DMS79 treated with DMSO at 0.1 percent for 48 hours (cell line): ENCODE measurements around the gene TMC6.
"Not testable (repeated sequence)": the region's sequence is repeated elsewhere in the genome, so short reads cannot be mapped to it uniquely, and the experiment has no call there.

ENCODE experiments used
- DNase-seq: peaks from one replicate; lab custom pipeline; 2025; lab: John Stamatoyannopoulos, UW

TMC6 gene

DNA sequence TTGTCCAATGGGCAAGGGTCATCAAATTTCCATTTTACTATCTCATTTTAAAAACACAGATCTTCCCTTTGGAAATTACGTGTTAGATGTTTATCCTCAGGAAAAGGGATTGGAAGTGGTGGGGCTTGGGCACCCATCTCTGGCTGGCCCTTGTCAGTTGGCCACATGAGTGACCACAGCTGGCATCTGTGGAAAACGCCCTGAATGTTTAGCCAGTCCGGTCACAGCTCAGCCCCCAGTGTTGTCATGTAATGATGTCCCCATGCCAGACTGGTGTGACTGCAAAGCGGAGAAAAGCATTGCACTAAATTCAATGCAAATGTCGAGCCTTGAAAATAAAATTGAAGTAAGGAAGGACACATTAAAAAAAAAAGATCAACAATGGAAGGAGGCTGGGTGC, 53.0 kb downstream of the TMC6 start:
- no peak for DNase-seq

DNA sequence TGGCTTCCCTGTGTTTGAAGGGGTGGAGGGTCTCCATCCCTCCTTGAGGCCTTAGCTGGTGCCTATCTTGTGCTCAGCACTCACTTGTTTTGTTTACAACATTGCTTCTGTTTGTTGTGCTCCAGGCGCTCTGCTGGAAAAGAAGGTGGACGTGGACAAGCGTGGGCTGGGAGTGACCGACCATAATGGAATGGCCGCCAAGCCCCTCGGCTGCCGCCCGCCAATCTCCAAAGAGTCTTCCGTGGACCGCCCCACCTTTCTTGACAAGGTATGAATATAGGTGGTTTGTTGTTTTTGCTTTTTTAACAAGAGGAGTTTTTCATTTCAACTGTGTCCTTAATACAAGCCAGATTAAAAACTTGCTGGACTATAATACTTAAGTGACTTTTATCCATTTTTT, 53.5 kb downstream of the TMC6 start:
- DNase-seq: no peak

DNA sequence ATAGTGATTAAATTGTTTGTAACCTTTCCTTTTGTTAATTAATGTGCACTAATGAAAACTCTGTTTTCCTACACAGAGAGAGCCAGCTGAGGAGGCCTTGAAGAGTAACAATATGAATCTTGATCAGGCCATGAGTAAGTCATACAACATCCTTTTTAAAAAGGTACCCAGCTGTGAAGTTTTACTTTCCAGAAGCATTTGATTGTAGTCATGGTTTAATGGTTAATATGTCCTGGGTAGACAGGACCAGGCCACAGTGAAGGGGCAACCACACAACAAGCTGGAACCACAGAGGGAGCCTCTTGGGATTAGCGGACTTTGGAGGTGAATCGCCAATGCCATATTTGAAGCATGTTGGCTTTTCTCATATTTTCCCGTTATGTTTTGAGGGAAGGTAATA, 55.6 kb downstream of the TMC6 start:
- DNase-seq: no peak

DNA sequence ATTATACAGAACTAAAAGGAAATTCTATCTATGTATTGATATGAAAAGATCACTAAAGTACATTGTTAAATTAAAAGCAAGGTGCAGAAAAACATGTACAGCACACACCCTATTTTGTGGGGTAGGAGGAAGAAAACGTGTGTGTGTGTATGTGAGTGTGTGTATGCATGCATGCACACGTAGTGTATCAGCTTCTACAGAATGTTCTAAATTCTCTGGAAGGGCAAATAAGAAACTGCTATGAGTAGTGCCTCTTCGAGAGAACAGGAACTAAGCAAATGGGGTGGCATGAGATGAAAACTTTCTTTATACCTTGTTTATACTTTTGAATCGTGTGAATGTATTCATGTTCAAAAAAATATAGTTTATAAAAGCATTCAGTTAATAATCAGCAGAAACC, 58.9 kb downstream of the TMC6 start:
- no peak for DNase-seq

DNA sequence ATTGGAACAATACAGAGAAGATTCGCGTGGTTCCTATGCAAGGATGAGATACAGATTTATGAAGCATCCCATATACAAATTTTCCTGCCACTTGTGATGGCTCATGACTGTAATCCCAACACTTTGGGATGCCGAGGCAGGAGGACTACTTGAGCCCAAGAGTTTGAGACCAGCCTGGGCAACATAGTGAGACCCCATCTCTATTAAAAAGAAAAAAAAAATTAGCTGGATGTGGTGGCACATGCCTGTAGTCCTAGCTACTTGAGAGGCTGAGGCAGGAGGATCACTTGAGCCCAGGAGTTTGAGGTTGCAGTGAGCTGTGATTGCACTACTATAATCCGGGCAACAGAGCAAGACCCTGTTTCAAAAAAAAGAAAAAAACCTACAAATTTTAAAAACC, 61.6 kb downstream of the TMC6 start:
- DNase-seq: not testable (repeated sequence)

DNA sequence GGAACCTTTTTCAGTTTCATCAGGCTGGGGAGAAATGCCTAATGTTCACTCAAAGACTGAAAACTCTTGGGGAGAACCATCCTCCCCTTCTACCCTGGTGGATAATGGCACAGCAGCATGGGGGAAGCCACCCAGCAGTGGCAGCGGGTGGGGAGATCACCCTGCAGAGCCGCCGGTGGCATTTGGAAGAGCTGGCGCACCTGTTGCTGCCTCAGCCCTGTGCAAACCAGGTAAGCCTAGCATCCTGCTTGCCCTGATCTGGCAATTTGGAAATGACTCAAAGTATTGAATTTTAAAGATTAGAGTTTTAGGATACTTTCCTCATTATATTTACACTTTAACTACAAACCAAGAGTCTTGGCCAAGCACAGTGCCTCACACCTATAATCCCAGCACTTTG, 63.8 kb downstream of the TMC6 start:
- DNase-seq: no peak

DNA sequence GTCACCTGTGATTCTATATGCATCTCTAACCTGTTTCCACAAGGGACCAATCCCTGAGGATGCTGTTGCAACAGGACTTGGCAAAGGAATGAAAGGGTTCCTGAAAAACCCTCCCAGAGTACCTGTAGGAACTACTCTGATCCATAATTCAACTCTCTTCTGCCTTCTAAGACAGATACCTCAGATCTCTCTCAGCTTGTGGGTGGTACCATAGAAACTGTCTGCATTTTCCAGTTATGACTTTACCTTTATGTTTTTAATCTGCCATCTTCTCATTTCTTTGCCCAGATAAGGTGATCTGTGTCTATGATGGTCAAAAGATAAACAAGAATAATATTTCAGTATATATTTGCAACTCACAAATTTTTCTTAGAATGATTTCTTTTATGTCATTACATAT, 65.1 kb downstream of the TMC6 start:
- no peak for DNase-seq

DNA sequence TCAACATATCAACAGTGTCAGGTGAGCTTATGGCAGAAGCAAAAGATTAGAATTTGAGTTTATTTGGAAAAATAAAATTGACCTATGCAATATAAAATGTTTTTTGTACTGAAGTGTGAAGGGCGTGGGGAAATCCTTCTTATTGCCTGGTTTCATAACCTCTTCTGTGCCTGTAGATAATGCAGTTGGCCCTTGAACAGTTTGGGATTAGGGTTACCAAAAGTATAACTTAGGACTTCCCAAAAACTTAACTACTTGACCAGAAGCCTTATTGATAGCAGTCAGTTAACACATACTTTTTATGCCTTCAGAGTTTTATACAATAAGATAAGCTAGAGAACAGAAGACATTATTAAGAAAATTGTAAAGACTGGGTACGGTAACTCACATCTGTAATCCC, 66.0 kb downstream of the TMC6 start:
- no peak for DNase-seq
